HG03571 (cell line): ENCODE results near the gene ZSWIM5.
A peak's percentile ranks its signal among the peaks of the same experiment; 100 is the strongest.

Experiments used
- ATAC-seq: cut with Tn5 transposase; IDR thresholded peaks from one replicate; pipeline ENCODE4 v1.9.1; 2021; ENCODE audit not compliant: unreplicated experiment

Gene ZSWIM5

DNA sequence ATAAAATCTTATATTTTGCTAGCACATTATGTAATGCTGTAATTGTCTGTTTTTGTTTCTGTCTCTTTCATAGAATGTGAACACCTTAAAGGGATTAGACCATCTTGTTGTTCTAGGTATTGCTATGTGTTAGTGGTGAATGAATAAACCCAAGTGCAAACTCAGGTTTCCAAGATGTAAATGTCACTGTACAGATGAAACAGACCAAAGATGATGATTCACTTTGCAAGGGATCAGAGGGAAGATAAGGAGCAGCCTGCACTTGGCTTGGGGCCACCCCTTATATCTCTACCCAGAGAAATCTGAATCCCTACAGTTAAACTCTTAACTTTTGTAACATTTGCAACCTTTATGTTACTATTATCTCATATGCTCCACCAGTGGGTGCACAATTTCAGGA lies 168.9 kb downstream of the ZSWIM5 start:
- ATAC-seq, result no peak

DNA sequence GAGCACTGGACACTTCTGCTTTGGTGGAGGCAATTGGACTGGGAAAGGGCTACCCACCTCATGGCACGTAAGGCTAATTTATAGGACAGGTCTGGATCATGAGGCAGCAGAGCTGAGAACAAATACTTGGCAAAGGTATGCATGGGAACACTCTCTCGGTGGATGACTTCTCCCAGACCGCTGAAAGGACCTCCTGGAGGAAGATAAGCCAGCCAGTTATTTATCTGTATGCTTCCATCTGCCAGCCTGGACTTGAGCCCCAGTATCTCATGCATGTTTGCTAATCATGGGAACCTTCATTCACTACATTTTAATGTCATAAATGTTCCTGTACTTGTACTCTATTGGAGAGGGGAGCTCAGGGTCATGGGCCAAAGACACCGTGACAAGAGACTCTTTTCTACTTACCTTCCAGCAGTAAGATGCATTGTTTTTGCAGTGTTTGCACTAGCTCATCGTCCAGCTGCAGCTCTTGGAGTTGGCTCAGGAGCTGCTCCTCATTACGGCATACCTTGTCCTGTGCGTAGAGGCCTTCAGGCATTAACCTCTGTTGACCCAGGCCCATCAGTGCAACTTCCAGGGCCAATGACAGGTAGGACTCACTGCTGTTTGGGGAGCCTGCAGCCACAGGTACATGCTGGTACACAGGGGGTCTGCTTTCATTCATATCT lies 170.6 kb downstream of the ZSWIM5 start:
- ATAC-seq, result no peak

GRCh38 chr1:45033356-45033755 lies 173.0 kb downstream of the ZSWIM5 start:
- no peak for ATAC-seq

DNA sequence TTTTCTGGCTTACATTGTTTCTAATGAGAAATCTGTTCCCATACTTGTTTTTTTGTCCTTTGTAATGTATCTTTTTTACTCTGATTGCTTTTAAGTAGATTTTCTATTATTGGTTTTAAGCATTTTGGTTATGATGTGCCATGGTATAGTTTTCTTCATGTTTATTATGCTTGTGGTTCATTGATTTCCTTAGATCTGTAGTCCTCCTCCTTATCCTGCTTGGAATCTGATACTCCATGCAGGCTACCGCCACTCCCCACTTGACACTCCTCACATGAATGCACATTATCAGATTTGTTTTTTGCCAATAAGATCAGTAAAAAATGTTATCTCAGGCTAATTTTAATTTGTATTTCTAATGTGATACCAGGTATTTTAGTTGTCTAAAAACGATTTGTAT lies 173.6 kb downstream of the ZSWIM5 start:
- ATAC-seq, result no peak

- ATAC-seq, result no peak
These were observed 180.0 kb downstream of the ZSWIM5 start for GRCh38 chr1:45026446-45026845.

- ATAC-seq, result no peak
These were observed 182.7 kb downstream of the ZSWIM5 start for GRCh38 chr1:45023663-45024062.

GRCh38 chr1:45018599-45019230 lies 187.7 kb downstream of the ZSWIM5 start:
- no peak for ATAC-seq

GRCh38 chr1:45016767-45017166 lies 189.6 kb downstream of the ZSWIM5 start:
- ATAC-seq, result no peak

DNA sequence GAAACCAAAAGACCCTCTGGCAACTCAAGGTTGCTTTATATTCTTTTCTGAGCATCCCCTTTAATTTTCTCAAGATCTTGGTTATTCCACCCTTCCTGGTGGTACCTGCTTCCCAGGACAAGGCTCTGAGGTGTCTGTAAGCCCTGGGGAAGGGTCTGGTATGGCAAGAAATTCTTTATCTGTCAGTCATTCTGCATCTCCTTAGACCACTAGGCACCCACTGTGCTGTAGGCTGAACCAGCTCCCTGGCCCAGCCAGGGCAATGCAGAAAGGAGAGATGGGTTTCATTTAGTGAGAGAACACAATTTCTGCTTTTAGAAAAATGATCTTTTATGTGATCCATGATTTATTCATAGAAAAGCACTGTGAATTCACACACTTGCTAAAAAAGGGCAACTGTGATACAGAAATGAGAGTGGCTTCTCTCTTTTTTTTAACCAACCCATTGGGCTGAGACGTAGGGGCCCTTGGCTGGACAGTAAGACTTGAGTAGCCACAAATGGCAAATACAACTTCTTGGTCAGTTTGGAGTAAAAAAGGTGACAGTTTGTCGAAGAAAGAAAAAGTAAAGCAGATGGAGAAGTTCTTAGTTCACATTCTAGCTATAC lies 190.2 kb downstream of the ZSWIM5 start:
- ATAC-seq, result no peak

GRCh38 chr1:45015683-45016082 lies 190.7 kb downstream of the ZSWIM5 start:
- no peak for ATAC-seq

- no peak for ATAC-seq
These were observed 191.9 kb downstream of the ZSWIM5 start for GRCh38 chr1:45014321-45015028.

GRCh38 chr1:45013551-45014209 lies 192.7 kb downstream of the ZSWIM5 start:
- no peak for ATAC-seq

DNA sequence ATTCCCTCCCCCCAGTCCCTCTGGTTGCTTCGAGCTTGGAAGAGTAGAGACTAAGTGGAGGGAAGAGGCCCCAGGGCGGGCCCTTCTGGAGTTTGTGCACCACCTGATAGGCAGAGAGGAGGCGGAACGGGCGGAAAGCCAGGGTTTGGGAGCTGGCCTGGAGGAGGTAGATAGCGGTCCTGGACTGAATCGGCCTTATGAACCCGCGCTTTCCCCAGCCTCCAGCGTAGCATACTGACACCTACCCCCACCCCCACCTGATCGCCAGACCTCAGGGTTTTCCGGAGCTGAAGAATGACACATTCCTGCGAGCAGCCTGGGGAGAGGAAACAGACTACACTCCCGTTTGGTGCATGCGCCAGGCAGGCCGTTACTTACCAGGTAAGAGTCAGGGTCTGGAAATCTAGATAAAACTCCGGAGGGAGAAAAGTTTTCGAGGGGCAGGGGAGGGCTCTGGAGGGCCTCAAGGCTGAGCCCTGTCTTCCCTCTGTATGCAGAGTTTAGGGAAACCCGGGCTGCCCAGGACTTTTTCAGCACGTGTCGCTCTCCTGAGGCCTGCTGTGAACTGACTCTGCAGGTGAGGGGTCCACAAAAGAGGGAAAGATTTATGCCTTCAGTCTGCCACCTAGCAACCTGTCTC lies 193.6 kb downstream of the ZSWIM5 start:
- no peak for ATAC-seq

DNA sequence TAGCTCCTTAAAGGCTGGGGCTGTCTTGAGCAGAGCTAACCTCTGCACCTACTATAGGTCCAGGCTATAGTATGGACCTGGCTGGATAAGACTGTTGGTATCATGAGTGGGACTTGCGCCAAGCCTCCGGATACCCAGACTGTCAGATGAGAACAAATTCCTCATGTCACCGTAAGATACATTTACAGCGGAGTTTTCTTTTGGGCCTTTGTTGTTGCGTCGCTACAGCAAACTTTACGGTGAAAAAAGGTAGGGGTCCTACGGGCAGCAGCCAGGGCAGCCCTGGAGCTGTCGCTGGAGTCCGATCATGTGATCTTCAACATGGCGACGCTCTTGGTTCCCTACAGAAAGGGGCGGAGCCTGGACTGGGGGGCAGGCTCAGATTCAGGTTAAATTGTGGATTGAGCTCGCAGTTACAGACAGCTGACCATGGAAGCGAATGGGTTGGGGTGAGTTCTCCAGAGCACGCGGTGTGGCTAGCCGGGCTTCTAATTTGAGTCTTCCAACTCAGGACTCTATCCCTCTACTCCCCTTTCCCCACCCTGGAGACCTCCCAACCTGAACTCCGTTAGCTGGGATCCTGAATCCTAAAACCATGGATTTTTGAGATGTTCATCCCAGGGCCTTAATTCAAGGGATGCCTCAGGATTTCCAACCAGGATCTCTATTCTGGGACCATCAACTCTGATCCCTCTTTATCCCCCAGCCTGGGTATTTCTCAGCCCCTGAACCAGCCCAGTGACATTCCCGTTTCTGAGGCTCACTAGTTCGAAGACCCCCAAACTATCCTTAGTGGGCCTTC lies 194.4 kb downstream of the ZSWIM5 start, which contains the start of gene UROD:
Gene UROD (plus strand): TSS at position 418 of the 802 bp plus-strand sequence. CDS start 12 bp downstream, at position 430.
- peak; percentile 52 for ATAC-seq

- peak; percentile 67 for ATAC-seq
These were observed 195.3 kb downstream of the ZSWIM5 start, which contains the start of gene HECTD3 for GRCh38 chr1:45010855-45011811. HECTD3 (minus strand) TSS chr1:45011324; CDS start chr1:45011257, 67 bp downstream.

DNA sequence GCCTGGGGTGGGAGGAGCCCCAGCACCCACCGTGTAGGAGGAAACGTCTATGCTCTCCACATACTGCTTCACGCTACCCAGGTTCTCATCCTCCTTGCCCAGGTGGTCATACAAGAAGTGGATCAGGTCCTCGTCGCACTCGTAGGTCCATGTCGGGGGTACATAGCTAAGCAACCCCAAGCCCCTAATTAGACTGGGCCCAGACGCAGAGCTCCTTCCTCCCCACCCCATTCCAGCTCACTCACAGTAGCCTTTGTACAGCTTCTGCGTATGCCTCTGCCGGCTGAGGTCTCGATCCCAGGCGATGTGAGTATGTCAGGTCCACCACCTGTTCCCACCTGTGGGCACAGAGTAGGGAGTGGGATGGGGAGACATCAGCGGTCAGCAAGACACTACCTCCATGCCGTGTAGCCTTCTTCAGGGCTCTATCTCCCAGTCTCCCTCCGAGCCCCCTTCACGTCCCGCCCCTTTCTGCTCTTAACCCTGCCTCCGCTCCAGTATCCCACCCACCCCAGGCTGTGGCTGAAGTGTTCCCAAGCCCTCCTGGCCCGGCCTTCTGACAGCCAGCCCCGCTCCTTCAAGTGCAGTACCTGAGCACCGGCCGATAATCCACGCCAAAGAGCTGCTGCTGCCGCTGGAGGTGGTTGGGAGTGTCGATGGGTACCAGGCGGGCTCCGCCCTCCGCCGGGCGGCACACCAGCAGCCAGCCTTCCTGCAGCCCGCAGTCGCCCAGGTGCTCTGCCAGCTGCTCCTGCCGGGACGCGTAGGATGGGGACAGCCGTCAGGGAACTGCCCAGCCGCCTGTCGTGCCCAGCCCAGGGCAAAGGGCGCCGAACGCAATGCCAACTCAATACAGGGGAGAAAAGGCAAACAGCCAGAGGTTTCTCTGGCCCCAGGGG lies 196.2 kb downstream of the ZSWIM5 start:
- no peak for ATAC-seq

DNA sequence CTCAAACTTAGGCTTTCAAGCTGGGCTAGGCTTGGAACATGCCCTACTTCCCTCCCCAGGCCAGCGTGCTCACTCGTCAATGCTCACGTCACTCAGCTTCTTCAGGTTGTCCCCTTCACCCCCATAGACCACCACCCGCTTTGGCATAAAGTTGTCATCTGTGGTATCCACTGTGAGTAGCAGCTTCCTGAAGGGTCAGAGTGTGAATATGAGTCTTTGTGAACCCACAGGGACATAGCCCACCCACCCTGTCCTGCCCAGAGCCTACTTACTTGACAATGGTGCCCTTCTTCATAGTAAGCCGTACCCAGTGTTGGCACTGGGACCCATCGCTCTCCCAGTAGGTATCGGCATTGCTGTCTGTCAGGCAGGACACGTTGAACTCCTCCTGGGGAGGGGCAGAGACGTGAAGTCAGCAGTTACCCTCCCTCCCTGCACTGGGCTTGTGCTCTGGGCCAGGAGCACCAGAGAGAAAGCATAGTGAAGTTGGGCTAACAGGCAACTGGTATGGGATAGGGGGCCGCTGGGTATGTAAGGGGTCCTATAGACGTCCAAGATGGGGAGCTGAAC lies 197.0 kb downstream of the ZSWIM5 start:
- ATAC-seq, result no peak
